Esophagus squamous epithelium (tissue), 5 donors: ENCODE measurements around the gene APOC3. TPM values are rescaled to one million over a fixed set of nuclear protein-coding genes. Genes with fewer than 3 reads are reported as not detected.

Experiments
- DNase-seq: peaks from one replicate; lab custom pipeline; 2025; lab: John Stamatoyannopoulos, UW
- H3K27ac ChIP-seq, 4 donors: fragments of 200-600 bp; sonication (generic); one replicate each; pipeline ENCODE4 v1.5.1; 2016 to 2019; ENCODE audit warnings: mild to moderate bottlenecking in 1 of 4
- H3K27me3 ChIP-seq, 4 donors: fragments of 200-600 bp; sonication (generic); 1 replicate in 3 of 4; 2 replicates in 1 of 4; pipeline versions ENCODE4 v1.5.1 to v1.6.0; 2017 to 2021; ENCODE audit warnings: antibody characterized with exemption in 1 of 4
- H3K36me3 ChIP-seq, 3 donors: fragments of 200-600 bp; sonication (generic); one replicate each; pipeline ENCODE4 v1.5.1; 2016 to 2019
- H3K4me1 ChIP-seq, 3 donors: fragments of 200-600 bp; sonication (generic); one replicate each; pipeline ENCODE4 v1.5.1; 2017 to 2019
- H3K4me3 ChIP-seq, 4 donors: fragments of 200-600 bp; sonication (generic); 1 replicate in 3 of 4; 2 replicates in 1 of 4; pipeline ENCODE4 v1.5.1; 2016 to 2019; ENCODE audit warnings: mild to moderate bottlenecking in 2 of 4, moderate library complexity in 1 of 4
- H3K9me3 ChIP-seq, 3 donors: fragments of 200-600 bp; sonication (generic); one replicate each; pipeline ENCODE4 v1.5.1; 2016 to 2019
- POLR2A ChIP-seq, 4 donors: fragments of 450-650 bp; IDR thresholded peaks; one replicate each; pipeline ENCODE4 v1.6.1; 2017; ENCODE audit warnings: antibody characterized with exemption in 4 of 4, mild to moderate bottlenecking in 4 of 4, moderate library complexity in 3 of 4
- WGBS, 2 donors: methylation state at CpG; one replicate each; pipeline ENCODE4 v1.1.5; 2018; 5-methylcytosine and 5-hydroxymethylcytosine counted together
- intact Hi-C: fragments of 100-400 bp; cut with DNase I; formaldehyde crosslinking; loops from one replicate; pipeline ENCODE4 v1.15.0; 2022
- total RNA-seq, 4 donors: library from RNA; depleted of rRNA; stranded (reverse); fragments of >200 nt; gene quantifications; one replicate each; pipeline ENCODE4 v1.1.0, GENCODE V29; 2016
- TF ChIP-seq, protein P1 (sequence below), 6 experiments: fragments of 450-650 bp in 4 of 6; fragments of 200-600 bp in 2 of 6; sonication (generic) in 2 of 6; IDR thresholded peaks; one replicate each; pipeline ENCODE4 v1.5.1; 2016 to 2019; ENCODE audit warnings: antibody characterized with exemption in 6 of 6, mild to moderate bottlenecking in 4 of 6, moderate library complexity in 4 of 6
- donor health status: DM: yes; HTN: yes; CAD: no.

APOC3 gene
- total RNA-seq, 4 donors from 2014 or later: not detected

DNA sequence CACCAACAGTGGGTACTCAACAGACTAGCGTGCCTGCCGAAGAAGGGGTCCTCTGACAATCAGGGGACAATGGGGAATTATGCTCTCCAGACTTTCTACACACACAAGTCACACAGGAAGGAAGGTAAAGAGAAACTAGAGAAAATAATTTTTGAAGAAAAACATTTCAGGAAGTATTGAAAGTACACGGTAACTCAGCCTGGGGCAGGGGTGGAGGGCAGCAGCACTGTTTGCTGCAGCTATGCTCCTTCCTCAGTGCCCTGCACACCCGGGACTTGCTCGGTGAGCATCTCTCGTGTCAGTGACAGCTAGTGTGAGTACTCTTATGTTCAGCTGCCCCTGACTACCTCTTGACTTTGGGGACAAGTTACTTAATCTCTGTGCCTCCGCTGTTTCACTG lies 25.7 kb downstream of the APOC3 start:
- no peak for TF ChIP-seq POLR2A (IDR thresholded peaks at IDR 0.05)
- TF ChIP-seq, protein P1, sequence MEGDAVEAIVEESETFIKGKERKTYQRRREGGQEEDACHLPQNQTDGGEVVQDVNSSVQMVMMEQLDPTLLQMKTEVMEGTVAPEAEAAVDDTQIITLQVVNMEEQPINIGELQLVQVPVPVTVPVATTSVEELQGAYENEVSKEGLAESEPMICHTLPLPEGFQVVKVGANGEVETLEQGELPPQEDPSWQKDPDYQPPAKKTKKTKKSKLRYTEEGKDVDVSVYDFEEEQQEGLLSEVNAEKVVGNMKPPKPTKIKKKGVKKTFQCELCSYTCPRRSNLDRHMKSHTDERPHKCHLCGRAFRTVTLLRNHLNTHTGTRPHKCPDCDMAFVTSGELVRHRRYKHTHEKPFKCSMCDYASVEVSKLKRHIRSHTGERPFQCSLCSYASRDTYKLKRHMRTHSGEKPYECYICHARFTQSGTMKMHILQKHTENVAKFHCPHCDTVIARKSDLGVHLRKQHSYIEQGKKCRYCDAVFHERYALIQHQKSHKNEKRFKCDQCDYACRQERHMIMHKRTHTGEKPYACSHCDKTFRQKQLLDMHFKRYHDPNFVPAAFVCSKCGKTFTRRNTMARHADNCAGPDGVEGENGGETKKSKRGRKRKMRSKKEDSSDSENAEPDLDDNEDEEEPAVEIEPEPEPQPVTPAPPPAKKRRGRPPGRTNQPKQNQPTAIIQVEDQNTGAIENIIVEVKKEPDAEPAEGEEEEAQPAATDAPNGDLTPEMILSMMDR (IDR thresholded peaks at IDR 0.05): no peak
- intact Hi-C loops: no loop called here
- WGBS, 2 donors: 70 to 81% methylated on average over 5 to 7 of the region's 7 CpGs
- Histone ChIP-seq H3K9me3 (no peaks in the 10 kb centered on the region), H3K27me3 (no peaks in the 10 kb centered on the region), H3K36me3 (peaks cover 0 to 68% (median 4%) of the 10 kb centered on the region in 3 donors), H3K4me1 (peaks cover 16 to 40% (median 27%) of the 10 kb centered on the region in 3 donors), H3K4me3 (no peak overlapping the region), H3K27ac (no peak overlapping the region)
- DNase-seq: no peak

DNA sequence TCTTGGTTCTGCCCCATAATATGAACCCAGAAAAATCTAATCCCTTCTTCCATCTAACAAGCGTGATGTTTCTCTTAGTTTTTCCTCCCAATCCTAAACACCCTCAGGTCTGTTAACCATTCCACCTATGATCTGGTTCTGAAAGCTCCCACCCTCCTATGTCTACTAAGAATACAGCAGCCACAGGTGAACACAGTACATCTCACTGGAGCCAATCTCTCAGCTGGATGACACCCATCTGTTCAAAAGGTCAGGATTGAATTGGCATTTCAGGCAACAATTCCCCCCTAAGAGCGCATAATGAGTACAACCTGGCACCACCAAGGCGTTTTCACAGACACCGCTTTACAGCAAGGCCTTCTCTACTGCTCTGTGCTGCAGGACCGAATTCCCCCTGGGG lies 26.7 kb downstream of the APOC3 start:
- H3K9me3 ChIP-seq: no peaks in the 10 kb centered on the region
- intact Hi-C loops: no loop called here
- H3K36me3 ChIP-seq: peaks cover 9 to 78% (median 10%) of the 10 kb centered on the region in 3 donors
- no peak overlapping the region for H3K27ac ChIP-seq
- 80 to 91% methylated on average over 4 to 5 of the region's 5 CpGs for WGBS, 2 donors
- H3K27me3 ChIP-seq: no peaks in the 10 kb centered on the region
- DNase-seq: no peak
- peaks cover 16 to 39% (median 27%) of the 10 kb centered on the region in 3 donors for H3K4me1 ChIP-seq
- no peak overlapping the region for H3K4me3 ChIP-seq
- TF ChIP-seq POLR2A (IDR thresholded peaks at IDR 0.05): no peak
- TF ChIP-seq, protein P1 (IDR thresholded peaks at IDR 0.05): no peak

DNA sequence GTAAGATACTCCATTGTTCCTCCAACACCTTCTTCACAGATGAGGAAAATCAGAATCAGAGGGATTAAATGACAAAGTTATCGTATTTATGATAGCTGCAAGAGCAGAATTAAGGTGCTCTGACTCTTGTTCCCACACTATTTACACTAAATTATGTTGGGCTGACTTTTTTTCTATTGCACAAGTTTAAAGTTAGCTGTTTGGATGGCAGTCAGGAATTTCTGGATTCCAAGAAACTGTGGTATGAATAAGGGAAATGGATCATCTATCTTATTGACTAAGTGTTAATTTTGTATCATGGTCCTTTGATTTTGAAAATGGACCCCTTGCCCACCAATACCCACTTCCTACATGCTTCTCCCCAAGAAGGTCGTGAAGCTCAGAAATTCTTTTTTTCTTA lies 27.6 kb downstream of the APOC3 start:
- 87 to 94% methylated on average over 2 of the region's 2 CpGs for WGBS, 2 donors
- peaks cover 12 to 30% (median 19%) of the 10 kb centered on the region in 3 donors for H3K4me1 ChIP-seq
- intact Hi-C loops: no loop called here
- TF ChIP-seq POLR2A (IDR thresholded peaks at IDR 0.05): no peak
- TF ChIP-seq, protein P1 (IDR thresholded peaks at IDR 0.05): no peak
- no peak for DNase-seq
- no peaks in the 10 kb centered on the region for H3K27me3 ChIP-seq
- no peak overlapping the region for H3K27ac ChIP-seq
- no peak overlapping the region for H3K4me3 ChIP-seq
- H3K9me3 ChIP-seq: no peaks in the 10 kb centered on the region
- H3K36me3 ChIP-seq: peaks cover 9 to 83% (median 15%) of the 10 kb centered on the region in 3 donors

DNA sequence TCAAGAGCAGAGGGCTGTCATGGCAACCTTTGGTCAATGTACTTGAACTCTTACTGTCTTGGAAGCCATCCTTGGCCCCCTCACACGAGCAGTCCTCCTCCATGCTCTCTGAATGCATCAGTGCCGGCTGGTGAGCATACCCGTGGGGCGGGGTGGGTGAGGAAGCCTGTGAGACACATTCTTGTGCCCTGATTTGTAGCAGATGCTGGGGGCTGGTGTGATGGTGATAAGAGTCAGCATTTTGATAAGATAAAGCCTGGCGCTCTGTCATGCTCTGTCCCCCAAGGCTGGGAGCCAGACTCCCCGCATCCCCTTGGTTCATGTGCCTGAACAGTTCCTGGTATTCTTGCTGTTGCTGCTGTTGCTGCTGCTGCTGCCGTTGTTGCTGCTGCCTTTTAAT lies 28.2 kb downstream of the APOC3 start:
- no peaks in the 10 kb centered on the region for H3K9me3 ChIP-seq
- intact Hi-C loops: no loop called here
- no peak for DNase-seq
- no peak overlapping the region for H3K27ac ChIP-seq
- H3K4me1 ChIP-seq: peaks cover 6 to 24% (median 13%) of the 10 kb centered on the region in 3 donors
- no peak overlapping the region for H3K4me3 ChIP-seq
- H3K36me3 ChIP-seq: peaks cover 9 to 90% (median 19%) of the 10 kb centered on the region in 3 donors
- WGBS, 2 donors: 76 to 100% methylated on average over 2 to 6 of the region's 7 CpGs
- H3K27me3 ChIP-seq: no peaks in the 10 kb centered on the region
- TF ChIP-seq POLR2A (IDR thresholded peaks at IDR 0.05): no peak
- TF ChIP-seq, protein P1 (IDR thresholded peaks at IDR 0.05): no peak

DNA sequence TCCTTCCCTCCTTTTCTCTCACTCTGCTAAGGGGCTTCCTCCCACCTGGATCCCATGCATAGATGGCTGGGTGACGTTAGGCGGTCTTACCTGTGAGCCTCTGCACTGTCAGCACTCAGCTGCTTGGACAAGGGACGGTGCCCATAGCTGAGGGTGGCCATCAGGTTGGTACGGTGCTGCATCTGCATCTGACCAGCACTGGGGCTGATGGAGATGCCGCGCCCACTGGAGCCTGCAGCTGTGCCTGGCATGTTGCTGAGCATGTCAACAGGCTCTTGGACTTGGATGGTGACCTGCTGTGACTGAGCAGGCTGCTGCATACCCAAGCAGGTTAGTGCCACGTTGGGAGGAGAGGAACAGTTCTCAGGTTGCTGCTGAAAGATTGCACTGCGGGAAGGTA lies 29.5 kb downstream of the APOC3 start:
- Histone ChIP-seq H3K36me3 (peaks cover 9 to 97% (median 19%) of the 10 kb centered on the region in 3 donors), H3K9me3 (no peaks in the 10 kb centered on the region), H3K27ac (no peak overlapping the region), H3K4me1 (peaks cover 0 to 11% (median under 1%) of the 10 kb centered on the region in 3 donors), H3K27me3 (no peaks in the 10 kb centered on the region), H3K4me3 (no peak overlapping the region)
- DNase-seq: no peak
- TF ChIP-seq, protein P1 (IDR thresholded peaks at IDR 0.05): no peak
- TF ChIP-seq POLR2A (IDR thresholded peaks at IDR 0.05): no peak
- intact Hi-C loops: no loop called here
- 87 to 100% methylated on average over 3 to 7 of the region's 8 CpGs for WGBS, 2 donors
